RKO (cell line): ENCODE measurements around the gene PEX11B.
"Not testable (repeated sequence)": the region's sequence is repeated elsewhere in the genome, so short reads cannot be mapped to it uniquely, and the experiment has no call there.

Experiments used
- DNase-seq: peaks from one replicate; pipeline ENCODE4 v3.0.0-alpha.2; 2016; ENCODE audit warnings: low spot score

The PEX11B gene

DNA sequence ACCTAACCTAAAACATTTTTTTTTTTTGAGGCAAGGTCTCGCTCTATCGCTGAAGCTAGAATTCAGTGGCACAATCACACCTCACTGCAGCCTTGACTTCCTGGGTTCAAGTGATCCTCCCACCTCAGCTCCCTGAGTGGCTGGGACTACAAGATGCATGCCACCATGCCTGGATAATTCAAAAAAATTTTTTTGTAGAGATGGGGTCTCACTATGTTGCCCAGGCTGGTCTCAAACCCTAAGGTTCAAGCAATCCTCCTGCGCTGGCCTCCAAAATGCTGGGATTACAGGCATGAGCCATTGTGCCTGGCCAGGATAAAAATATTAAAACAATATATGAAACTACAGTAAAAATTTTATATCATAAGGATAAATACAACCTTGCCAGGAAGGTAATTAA, 34.4 kb upstream of the PEX11B start:
- no peak for DNase-seq

DNA sequence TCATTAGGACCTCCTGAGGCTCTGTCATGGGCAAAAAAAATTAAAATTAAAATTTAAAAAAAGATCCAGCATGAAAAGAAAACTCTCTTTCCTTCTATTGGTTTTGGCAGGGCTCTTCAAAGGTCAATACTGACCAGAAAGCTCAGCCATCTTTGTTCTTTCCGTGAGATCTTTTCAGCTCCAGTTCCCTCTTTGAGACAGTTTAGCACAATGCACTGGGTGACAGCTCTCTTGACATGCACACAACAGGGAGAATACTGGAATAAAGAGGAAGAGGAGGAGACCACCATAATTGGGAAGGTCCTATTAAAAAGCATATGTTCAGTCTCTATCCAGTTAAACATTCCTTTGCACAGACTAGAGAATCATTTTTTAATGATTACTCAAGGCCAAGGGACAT, 33.0 kb upstream of the PEX11B start:
- no peak for DNase-seq

DNA sequence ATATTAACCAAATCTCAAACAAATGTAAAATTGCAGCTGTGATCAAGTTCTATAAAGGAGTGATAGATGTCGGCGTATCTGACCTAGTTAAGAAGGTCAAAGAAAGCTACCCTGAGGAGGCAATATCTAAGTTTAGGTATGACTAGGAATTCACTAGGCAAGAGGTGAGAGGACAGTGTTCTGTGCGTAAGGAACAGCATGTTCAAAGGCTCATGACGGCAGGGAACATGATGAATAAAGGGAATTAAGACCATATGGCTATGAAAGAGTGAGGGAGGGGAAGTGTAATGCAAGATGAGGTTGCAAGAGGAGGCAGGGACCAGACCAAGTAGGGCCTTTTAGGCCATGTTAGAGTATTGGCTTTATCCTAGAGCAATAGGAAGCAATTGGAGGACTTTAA, 30.7 kb upstream of the PEX11B start:
- DNase-seq, result no peak

DNA sequence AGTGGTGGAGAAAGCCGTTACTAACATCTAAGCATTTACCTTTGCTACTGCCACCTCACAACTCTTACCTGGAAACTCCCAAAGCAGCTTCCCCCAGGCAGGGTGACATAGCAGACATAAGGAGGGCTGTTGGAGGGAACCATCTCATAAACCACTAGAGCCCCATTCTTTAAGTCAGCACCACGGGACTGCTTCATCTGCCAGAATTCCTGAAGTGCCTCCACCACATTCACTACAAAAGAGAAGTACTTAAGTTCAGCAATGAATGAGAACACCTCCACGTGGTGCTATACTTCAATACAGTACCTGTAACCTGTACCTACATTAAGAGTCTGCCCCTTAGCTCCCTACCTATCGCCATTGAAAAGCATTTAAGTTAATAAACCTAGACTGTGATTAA, 29.0 kb upstream of the PEX11B start:
- no peak for DNase-seq

DNA sequence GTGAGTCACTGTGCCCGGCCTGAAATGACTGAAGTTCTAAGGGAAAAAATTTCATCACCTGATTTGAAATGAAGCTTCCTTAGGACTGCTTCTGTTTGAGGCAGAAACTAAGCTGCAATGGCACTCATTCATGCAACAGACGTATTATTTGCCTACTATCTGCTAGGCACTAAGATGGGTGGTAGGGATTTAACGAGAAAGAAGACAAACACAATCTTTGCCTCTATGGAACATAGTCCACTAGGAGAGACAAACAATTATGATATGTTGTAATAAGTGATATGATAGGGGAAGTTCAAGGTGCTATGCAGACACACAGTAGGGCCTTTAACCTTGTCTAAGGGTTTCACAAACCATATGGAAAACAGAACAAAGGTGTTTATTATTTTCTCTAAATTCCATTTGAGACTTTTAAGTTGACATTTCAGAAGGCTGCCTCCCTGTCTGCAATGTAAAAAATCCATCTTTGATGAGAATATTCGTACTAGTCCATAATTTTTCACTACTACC, 28.0 kb upstream of the PEX11B start:
- DNase-seq, result no peak

DNA sequence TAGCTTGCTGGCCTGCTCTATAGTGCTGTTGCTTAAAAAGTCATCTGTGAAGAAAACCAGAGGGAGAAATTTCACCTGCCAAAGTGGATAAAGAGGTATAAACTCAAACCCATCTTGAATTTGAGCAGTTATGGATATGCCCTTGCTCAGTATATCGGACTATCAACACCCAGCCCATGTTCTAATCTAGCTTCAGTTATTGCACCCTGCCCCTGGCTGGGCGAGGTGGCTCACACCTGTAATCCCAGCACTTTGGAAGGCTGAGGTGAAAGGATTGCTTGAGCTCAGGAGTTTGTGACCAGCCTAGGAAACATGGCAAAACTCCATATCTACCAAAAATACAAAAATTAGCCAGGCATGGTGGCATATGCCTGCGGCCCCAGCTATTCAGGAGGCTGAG, 26.0 kb upstream of the PEX11B start:
- no peak for DNase-seq

DNA sequence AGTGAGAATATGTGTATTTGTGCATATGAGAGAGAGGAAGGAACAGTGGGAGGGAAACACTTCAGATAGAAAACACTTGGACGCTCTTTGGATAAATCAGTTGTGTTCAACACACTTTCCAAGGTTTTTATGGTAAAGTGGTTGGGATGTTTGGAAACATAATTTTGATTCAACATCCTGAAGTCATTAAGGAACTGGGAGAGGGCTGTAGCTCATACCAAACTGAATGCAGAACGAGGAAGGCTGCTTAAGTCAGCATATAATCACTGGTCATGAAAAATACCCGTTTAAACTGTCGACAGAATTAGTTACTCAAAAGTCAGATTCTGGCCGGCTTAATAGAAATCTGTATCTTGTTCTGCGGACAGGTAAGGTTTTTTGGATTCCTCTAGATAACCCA, 24.4 kb upstream of the PEX11B start:
- DNase-seq, result no peak

DNA sequence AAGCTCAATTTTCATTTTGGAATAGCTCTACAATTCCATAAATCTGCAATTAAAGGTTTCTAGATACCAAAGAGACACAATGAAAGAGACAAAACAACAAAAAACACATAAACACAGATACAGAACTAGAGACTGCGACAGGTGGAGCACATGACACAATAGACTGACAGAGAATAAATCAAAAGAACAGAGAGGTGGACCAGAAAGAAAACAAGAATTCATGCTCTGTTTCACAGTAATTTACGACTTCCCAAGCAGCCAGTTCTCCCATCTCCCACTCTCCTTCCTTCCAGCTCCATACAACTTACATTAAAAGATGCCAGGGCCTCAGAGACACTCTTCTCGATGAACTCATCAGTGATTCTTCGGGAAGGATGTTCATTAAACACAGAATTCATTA, 23.9 kb upstream of the PEX11B start:
- DNase-seq, result no peak

DNA sequence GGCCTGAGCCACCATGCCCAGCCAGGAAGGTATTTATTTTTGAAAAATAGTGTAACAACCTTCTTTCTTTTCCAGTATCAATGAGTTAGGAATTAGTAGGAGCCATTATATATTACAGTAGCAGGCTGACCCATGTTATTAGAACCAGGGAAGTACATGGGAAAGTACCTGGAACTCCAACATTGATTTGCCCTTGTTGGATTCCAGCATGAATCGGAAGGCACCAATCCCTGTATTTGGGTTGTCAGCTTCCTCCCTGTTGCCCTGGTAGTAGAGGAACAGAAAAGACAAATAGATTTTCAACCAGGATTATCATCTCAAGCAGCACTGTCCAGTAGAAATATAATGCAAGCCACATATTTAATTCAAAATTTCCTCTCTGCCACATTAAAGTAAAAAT, 18.9 kb upstream of the PEX11B start:
- no peak for DNase-seq

DNA sequence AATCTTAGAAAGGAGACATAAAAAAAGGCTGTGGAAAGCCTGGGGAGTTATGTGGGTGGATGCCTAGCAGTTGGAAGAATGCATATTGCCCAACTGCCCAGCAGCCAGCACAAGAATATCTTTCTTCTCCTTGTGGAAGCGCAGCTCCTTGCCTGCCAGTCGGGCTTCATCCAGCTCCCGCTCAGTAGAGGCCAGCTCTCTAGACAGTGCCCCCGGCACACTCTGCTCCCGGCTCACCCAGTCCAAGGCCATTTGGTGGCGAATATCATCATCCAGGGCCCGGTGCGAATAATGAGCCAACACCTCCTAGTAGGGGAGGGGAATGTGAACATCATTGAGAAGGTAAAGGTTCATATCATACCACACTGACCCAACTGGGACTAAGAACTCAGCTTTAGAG, 17.7 kb upstream of the PEX11B start:
- DNase-seq, result no peak

DNA sequence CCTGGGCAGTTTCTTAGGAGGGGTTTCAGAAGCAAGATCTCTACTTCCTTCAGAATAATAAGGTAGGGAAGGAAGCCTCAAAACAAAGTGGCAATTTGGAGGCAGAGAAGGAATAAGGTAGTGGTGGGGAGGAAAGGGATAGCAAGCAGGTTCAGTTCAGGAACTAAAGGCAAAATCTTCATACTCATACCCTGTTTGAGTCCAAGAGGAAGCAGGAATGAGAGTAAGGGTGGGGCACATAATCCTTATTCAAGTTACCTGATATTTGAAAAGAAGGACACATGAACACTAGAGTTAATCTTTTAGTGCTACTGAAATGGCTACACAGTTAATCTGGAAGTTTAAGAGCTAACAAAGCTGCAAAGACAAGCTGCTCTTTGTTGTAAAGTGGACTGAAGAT, 17.2 kb upstream of the PEX11B start:
- DNase-seq, result no peak

DNA sequence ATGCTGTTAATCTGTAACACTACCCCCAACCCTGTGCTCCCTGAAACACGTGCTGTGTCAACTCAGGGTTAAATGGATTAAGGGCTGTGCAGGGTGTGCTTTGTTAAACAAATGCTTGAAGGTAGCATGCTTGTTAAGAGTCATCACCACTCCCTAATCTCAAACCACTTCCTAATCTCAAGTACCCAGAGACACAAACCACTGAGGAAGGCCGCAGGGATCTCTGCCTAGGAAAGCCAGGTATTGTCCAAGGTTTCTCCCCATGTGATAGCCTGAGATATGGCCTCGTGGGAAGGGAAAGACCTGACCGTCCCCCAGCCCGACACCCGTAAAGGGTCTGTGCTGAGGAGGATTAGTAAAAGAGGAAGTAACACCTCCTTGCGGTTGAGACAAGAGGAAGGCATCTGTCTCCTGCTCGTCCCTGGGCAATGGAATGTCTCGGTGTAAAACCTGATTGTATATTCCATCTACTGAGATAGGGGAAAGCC, 14.0 kb upstream of the PEX11B start:
- DNase-seq, result not testable (repeated sequence)

DNA sequence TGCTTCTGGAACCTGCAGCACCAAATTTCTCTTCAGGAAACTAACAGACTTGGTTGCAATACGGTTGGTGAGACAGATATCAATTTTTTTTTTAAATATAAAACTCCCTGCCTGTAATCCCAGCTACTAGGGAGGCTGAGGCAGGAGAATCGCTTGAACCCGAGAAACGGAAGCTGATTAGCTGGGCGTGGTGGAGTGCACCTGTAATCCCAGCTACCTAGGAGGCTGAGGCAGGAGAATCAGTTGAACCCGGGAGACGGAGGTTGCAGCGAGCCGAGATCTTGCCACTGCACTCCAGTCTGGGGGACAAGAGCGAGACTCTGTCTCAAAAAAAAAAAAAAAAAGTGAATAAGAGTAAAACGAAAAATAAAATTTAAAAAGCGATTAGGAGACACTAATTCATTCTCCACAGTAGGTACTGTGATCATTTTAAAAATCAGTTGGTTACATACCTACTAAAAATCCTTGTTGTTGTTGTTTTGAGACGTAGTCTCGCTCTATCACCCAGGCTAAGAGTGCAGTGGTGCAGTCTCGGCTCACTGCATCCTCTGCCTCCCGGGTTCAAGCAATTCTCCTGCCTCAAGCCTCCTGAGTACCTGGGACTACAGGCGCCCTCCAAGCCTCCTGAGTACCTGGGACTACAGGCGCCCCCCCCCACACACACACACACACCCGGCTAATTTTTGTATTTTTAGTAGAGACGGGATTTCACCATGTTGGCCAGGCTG, 9.6 kb upstream of the PEX11B start:
- no peak for DNase-seq

DNA sequence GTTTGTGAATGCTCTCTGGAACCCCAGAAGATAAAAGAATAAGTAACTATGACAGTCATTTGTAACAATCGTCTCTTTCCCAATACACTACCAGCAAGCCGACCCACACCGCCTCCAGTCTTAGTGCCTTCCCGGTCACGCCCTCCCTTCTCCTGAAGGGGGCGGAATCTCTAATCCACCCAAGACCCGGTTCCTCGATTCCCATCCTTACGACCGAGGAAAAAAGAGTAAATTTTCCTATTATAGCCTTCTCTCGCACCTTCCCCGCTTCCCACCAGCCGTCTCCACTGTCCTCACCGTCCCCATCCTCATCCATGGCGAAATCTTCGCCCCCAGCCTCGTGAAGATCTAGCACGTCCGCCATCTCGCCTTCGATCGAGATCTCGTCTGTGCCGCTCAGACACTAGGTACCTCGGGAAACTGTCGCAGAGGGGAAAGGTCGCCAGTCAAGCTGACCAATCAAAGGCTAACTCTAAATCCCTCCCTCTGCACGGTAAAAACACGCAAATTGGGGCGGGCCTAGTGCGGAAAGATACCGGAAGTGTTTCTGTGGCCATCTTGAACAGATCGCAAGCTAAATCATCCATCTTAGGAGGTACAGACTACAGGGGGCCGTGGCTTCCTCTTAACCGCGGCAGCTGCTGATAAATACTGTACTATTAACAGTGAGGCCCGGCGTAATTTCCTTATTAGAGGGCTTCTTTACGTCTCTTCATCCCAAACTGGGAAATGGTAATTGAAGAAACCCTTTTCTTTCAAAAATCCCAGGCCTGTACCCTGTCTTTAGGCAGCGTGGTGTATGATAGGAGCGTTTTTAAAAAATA, 8.8 kb upstream of the PEX11B start, which contains the start of gene RBM8A:
Gene RBM8A, minus strand, starts transcription at position 422 of the 824 bp plus-strand sequence. Its CDS starts 58 bp downstream, at position 364.
- DNase-seq, result peak; percentile 99

DNA sequence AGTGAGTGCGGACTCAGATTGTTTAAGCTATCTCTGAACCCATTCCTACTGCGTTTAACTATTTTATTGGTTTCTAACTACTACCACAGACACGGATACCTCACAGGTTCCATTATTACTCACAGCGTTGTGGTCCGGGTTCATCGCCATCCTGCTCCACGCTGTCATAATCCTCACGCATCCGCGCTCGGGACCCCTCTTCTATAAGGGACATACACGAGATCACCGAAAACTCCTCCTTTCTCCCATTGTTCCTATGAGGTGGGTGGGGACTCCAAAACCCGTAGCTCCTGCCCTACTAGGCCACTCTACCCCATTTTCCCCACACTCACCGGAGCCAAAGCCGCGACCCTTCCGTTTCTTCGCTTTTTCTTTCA, 8.2 kb upstream of the PEX11B start:
- peak; percentile 25 for DNase-seq

DNA sequence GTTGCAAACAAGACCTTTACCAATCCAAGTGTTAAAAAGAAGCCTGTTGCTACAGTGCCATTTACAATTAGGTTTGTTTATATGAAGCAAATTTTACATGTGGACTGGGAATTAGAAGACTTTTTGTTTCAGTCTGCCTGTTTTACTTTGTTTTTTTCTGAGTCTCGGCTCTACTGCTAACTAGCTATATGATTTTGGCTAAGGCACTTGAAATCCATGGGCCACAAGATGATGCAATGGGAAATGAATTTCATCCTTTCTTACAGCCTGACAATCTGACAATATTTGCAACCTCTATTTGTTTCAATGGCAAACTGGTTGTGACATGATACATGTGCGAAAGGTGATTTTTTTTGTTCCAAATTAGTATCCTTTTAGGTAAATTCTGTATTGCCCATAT, 3.7 kb upstream of the PEX11B start:
- DNase-seq, result no peak

DNA sequence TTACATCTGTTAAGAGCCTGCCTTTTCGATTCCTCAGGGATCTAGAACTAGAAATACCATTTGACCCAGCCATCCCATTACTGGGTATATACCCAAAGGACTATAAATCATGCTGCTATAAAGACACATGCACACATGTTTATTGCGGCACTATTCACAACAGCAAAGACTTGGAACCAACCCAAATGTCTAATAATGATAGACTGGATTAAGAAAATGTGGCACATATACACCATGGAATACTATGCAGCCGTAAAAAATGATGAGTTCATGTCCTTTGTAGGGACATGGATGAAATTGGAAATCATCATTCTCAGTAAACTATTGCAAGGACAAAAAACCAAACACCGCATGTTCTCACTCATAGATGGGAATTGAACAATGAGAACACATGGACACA, 1.8 kb upstream of the PEX11B start:
- not testable (repeated sequence) for DNase-seq

DNA sequence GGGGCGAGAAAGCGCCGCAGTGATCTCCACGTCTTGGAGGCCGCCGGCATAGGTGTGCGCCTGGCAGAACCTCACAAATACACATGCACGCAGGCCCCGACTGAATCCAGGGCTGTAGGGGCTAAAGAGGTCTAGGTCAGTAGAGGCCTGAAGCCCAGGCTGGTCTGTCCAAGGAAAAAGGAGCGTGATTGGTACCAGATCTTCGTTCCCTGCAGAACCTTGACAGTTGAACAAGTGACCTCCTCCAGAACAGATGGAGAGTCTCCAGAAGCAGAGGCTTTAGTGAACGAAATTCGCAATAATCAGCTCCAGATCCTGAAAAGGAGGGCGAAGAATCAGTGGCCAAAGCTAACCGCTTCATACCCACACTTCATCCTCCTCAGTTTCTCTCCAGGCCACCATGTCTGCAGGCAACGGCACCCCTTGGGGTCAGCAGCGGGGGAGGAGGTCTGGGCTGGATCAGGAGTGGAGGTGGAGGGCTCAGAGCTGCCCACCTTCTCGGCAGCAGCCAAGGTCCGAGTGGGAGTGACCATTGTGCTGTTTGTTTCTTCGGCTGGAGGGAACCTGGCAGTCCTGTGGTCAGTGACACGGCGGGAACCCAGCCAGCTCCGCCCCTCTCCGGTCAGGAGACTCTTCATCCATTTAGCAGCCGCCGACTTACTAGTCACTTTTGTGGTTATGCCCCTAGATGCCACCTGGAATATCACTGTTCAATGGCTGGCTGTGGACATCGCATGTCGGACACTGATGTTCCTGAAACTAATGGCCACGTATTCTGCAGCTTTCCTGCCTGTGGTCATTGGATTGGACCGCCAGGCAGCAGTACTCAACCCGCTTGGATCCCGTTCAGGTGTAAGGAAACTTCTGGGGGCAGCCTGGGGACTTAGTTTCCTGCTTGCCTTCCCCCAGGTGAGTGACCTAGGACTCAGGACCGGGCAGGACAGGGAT, 749 bp upstream of the PEX11B start:
- DNase-seq, result peak; percentile 82

DNA sequence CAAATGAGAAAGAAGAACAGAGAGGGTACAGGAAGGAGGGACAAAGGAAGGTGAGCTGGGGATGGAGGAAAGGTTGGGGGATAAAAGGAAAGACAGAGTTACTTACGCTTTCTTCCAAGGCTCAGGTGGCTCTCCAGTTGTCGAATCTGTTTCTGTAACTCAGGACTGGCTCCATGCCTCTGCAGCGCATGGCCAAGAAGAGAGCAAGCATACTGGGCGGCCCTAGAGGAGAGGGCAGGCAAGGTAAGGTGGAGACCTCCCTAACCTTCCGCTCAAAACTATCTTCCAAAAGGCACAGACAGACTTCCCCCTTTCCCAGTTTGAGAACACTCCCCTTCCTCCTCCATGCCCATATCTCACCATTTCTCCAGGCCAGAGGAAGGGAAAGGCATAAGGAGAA, 922 bp downstream of the PEX11B start:
- no peak for DNase-seq

DNA sequence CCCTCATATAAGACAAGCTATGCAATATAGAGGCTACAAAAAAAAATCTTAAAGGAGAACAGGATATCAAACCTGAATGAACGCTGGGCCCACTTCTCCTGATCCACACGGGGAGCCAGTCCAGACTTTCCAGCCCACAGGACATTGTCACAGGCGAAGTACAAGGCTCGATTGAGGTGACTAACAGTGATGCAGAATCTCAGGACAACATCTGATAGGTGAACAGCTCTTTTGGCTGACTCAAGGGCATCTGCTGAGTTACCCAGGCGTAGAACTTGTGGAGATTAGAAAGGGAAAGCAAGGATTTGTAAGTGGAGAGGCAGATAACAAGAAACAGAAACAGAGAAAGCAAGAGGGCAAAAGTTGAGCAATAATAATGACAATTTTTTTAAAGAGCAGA, 1.8 kb downstream of the PEX11B start:
- DNase-seq, result peak; percentile 91

DNA sequence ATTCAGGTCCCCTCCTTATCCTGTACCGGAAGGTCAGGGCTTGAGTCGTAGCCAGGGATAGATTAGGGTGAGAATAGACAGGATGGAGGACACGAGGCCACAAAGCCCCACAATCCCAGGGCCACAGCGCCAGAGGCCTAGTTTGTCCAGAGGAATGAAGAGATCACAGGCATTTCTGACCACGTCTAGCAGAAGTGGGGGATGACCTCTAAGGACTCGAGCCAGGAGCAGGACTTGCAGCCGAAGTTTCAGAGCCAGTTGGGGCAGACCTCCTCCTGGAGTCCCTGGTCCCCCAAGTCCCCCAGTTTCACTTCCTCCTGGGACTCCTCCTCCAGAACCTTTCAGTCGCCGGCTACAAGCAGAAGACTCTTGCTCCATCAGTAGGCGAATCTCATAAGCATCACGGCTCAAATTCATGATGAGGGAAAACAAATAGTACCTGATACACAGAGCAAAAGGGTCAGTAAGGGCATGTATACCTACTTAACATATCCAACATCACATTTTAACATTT, 6.3 kb downstream of the PEX11B start:
- DNase-seq, result no peak

DNA sequence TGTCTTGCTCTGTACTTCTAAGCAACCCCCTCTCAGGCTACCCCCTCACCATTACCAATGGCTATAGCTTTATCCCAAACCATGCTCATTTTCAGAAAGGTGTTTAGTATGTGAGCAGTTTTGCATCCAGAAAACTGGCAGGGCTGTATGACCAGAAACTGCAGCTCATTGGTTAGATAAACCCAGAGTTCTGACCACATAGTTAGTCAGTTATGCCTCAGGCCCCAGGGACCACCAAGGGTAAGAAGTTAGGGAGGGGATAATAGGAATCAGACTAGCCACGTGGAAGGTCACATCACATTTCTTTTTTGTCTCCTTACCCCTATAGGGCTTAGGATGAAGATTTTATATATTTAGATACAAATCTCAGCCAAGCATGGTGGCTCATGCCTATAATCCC, 9.9 kb downstream of the PEX11B start:
- no peak for DNase-seq
